Activated T-cell treated with anti-CD3 and anti-CD28 coated beads for 1 hour (primary cell): ENCODE measurements around the gene PHACTR2.
"Not testable (repeated sequence)": the region's sequence is repeated elsewhere in the genome, so short reads cannot be mapped to it uniquely, and the experiment has no call there.

Experiments
- DNase-seq: peaks from one replicate; pipeline ENCODE4 v3.0.0-alpha.2; 2020; ENCODE audit warnings: low read depth

The PHACTR2 gene

GRCh38 chr6:143864234-143864633, 186.5 kb downstream of the PHACTR2 start, which contains the start of gene ZC2HC1B:
TSS of gene ZC2HC1B (plus strand) at chr6:143864474. CDS start at chr6:143864540, 66 bp downstream.
- no peak for DNase-seq

DNA sequence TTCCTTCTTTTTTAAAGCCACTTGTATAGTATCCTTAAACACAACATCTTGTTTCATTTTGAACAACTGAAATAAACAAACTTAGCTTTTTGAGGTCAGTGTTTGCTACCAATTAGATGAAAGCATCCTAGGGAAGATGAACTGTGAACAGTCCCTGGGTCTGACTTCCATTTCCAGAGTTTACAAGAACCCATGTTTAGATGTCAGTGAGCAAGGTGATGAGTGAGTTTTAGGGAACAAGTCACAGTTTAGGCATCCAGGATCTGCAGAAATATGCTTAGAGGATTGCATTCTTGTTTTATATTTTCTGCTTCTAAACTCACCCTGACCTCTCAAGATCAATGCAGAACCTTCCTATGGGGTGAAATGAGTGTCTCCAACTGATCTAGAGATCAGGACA, 189.5 kb downstream of the PHACTR2 start:
- no peak for DNase-seq

DNA sequence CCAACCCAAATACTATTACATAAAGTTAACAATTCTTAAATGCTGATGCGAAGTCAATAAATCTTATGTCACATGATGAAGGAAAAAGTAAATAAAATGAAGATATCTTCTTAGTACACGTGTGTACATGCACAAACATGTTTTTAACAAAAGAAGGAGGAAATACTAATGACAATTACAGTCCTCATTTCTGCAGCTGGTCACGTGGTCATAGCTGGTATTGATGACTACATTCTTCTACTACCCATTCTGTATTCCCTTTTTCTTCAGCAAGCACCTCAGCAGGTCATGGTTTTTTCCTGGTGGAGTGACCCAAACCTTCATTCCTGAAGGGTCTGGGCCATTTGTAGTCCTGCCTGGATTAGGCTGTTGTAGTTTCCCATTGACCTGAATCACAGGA, 191.0 kb downstream of the PHACTR2 start:
- DNase-seq = not testable (repeated sequence)

GRCh38 chr6:143871202-143871730, 193.5 kb downstream of the PHACTR2 start:
- DNase-seq = not testable (repeated sequence)

GRCh38 chr6:143872201-143872600, 194.4 kb downstream of the PHACTR2 start:
- no peak for DNase-seq

DNA sequence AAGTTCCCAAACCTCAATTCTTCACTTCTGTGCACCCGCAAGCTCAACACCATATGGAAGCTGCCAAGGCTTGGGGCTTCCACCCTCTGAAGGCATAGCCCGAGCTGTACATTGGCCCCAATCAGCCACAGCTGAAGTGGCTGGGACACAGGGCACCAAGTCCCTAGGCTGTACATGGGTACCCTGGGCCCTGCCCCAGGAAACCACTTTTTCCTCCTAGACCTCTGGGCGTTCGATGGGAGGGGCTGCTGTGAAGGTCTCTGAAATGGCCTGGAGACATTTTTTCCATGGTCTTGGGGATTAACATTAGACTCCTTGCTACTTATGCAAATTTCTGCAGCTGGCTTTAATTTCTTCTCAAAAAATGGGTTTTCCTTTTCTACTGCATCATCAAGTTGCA, 195.8 kb downstream of the PHACTR2 start:
- DNase-seq = not testable (repeated sequence)

DNA sequence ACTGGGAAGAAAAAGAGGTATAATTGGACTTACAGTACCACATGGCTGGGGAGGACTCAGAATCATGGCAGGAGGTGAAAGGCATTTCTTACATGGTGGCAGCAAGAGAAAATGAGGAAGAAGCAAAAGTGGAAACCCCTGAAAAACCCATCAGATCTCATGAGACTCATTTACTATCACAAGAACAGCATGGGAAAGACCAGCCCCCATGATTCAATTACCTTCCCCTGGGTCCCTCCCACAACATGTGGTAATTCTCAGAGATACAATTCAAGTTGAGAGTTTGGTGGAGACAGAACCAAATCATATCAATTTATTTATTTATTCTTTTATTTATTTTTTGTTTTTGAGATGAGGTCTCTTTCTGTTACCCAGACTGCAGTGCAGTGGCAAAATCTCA, 196.7 kb downstream of the PHACTR2 start:
- not testable (repeated sequence) for DNase-seq

DNA sequence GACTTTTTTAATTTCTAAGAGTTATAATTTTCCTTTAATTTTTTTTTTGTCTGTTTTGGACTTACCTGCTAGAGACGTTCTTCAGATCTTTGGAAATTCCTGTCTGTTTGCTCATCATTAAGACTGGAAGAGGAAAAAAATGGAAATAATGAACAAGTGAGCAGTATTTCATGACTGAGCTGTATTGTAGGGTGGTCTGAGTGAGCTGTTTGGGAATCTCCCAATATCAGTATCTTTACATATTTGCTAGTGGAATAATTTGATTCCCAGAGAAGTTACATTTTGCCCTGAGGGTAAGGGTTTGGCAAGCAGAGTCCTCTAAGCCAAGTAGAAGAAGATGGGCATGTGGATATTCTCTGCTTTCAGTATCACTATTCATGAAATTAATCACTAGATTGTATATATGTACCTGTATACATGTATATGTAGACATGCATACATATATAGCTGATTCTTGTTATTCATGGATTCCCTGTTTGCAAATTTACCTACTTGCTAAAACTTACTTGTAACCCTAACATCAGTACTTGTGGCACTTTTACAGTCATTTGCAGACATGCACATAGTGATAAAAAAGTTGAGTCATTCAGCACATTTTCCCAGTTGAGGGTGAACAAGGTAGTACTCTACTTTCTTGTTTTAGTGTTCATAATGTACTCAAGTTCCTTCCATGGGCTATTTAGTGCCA, 200.0 kb downstream of the PHACTR2 start:
- no peak for DNase-seq

DNA sequence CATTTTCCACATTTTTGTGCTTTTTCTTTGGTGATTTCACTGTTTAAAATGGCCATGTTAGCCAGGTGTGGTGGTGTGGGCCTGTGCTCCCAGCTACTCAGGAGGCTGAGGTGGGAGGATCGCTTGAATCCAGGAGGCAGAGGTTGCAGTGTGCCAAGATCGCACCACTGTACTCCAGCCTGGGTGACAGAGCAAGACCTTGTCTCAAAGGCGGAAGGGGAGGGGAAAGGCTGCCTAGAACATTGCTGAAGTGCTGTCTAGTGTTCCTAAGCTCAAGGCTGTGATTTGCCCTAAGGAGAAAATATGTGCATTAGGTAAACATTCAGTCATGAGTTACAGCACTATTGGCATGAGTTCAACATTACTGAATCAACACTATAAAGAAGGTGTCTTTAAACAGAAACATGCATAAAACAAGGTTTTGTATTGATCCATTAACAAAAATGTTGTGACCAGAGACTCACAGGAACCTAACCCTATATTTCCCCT, 200.6 kb downstream of the PHACTR2 start:
- no peak for DNase-seq

DNA sequence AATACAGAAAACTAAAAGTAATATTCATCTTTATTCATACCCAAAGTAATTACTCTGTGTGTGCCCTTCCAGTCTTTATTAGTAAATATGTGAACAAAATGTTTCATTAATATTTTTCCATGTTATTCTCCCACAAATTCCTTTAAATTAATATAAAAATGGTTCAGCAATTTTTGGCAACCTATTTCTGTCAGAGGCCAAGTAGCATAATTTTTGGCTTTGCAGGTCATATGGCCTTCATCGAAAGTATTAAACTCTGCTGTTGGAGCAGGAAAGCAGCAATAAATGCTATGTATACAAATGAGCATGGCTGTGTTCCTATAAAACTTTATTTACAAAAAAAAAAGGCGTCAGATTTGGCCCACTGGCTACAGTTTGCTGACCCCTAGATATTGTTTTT, 202.6 kb downstream of the PHACTR2 start:
- no peak for DNase-seq
